ENCODE data around the gene BICC1. TPM values are rescaled to one million over a fixed set of nuclear protein-coding genes. Genes with fewer than 3 reads are reported as not detected.

Gene BICC1
- total RNA-seq, 1 experiment from 2014 or later, result 46.9 TPM

Other genes with a start within 250 kb of the BICC1 start
- gene IPMK, start 245.0 kb upstream of the BICC1 start, total RNA-seq (2014; rRNA removed; shearing (Covaris generic)), result 4.6 and 5.8 TPM in 2 replicates
- 38.5 and 52.3 TPM in 2 replicates for gene CISD1, start 243.7 kb upstream of the BICC1 start, total RNA-seq (2014; rRNA removed; shearing (Covaris generic))
- 17.1 and 23.3 TPM in 2 replicates for gene UBE2D1, start 177.9 kb upstream of the BICC1 start, total RNA-seq (2014; rRNA removed; shearing (Covaris generic))
- gene TFAM, start 127.5 kb upstream of the BICC1 start, total RNA-seq (2014; rRNA removed; shearing (Covaris generic)), result 26.8 and 30.4 TPM in 2 replicates

Measured in SJSA1 (cell line).